GM12875 (cell line): ENCODE measurements around the gene KCNF1.

Experiments used
- H3K4me3 ChIP-seq: one replicate; pipeline ENCODE4 v1.5.1; 2011; ENCODE audit warnings: low read depth, low read length, control low read depth
- TF ChIP-seq, protein P1 (sequence below): IDR thresholded peaks from 2 replicates; pipeline ENCODE4 v1.5.1; 2011; ENCODE audit warnings: low read depth, mild to moderate bottlenecking, control low read depth, inconsistent platforms, low read length, moderate library complexity, borderline replicate concordance; ENCODE audit not compliant: insufficient read depth

KCNF1 gene

GRCh38 chr2:10876394-10876793 lies 35.3 kb upstream of the KCNF1 start:
- H3K4me3 ChIP-seq = no peak overlapping the region
- TF ChIP-seq, protein P1, sequence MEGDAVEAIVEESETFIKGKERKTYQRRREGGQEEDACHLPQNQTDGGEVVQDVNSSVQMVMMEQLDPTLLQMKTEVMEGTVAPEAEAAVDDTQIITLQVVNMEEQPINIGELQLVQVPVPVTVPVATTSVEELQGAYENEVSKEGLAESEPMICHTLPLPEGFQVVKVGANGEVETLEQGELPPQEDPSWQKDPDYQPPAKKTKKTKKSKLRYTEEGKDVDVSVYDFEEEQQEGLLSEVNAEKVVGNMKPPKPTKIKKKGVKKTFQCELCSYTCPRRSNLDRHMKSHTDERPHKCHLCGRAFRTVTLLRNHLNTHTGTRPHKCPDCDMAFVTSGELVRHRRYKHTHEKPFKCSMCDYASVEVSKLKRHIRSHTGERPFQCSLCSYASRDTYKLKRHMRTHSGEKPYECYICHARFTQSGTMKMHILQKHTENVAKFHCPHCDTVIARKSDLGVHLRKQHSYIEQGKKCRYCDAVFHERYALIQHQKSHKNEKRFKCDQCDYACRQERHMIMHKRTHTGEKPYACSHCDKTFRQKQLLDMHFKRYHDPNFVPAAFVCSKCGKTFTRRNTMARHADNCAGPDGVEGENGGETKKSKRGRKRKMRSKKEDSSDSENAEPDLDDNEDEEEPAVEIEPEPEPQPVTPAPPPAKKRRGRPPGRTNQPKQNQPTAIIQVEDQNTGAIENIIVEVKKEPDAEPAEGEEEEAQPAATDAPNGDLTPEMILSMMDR = no peak

DNA sequence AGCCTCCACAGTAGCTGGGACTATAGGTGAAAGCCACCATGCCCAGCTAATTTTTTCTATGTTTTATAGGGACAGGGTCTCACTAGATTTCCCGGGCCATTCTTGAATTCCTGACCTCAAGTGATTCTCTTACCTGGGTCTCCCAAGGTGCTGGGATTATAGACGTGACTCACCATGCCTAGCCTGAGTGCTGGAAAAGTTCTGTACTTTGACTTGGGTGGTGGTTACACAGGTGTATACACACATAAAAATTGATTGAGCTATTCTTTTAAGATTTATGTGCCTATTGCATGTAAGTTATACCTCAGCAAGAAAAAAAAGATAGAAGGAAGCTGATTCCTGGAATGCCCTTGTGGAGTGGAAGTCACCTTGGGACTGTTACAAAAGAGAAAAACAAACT lies 34.8 kb upstream of the KCNF1 start:
- TF ChIP-seq, protein P1 = no peak
- H3K4me3 ChIP-seq = no peak overlapping the region

DNA sequence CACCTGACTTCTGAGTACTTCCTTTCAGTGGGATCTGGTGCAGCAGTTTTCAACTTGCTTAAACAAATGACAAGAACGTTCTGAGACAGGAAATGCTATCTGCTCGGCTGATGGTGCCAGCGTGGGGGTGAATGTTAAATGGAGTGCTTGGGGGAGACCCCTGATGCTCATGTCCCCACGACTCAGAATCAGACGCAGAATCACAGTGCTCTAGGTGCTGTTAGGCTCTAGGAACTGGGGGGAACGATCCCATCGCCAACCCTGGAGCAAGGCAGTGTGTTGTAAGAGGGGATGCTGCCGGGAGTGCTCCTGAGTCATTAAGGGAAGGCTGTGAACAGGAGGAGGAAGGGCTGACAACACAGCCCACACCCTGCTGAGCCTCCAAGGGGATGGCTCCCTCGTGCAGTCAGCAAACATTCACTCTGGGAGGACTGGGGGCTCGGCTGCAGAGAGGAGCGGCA lies 34.1 kb upstream of the KCNF1 start:
- TF ChIP-seq, protein P1 = no peak
- no peak overlapping the region for H3K4me3 ChIP-seq

DNA sequence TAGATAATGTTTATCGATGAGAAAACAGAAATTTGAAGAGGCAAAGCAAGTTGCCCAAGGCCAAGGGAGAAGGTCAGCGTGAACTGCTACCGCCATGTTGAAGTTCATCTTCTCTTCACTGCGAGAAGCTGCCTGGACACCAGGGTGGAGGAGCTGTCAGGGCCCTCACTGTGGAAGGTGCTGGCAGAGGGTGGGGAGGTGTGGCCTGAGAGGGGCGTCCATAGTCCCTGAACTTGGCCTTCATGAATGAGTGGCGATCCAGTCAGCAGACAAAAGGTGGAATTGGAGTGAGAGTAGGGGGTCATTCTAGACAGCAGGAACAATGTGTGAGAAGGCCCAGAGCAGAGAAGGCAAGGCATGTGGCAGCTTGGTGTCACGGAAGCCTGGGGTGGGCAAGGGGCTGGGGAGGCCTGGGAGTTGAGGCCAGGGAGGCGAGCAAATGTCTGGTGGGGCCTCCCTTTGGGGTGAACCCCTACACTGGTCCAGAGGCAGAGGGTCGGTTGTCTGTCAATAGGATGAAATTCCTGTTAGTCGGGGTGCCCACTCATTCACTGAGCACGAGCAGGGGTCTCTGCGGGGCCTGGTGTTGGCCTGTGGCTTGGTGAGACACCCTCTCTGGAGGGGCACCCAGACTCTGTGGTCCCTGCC lies 33.3 kb upstream of the KCNF1 start:
- no peak overlapping the region for H3K4me3 ChIP-seq
- TF ChIP-seq, protein P1 = no peak

DNA sequence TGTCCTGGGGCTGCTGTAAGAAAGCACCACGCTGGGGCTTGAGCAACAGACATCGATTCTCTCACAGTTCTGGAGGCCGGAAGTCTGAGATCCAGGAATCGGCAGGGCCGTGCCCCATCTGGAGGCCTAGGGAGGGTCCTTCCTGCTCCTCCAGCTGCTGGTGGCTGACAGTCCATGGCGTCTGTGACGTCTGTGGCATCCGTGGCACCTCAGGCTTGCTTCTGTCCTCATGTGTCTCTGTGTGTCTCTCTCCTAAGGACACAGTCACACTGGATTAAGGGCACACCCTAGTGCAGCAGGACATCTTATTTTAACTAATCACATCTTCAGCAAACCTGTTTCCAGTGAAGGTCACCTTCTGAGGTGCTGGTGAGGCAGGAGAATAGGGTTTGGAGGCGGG lies 32.6 kb upstream of the KCNF1 start:
- no peak overlapping the region for H3K4me3 ChIP-seq
- TF ChIP-seq, protein P1 = no peak

DNA sequence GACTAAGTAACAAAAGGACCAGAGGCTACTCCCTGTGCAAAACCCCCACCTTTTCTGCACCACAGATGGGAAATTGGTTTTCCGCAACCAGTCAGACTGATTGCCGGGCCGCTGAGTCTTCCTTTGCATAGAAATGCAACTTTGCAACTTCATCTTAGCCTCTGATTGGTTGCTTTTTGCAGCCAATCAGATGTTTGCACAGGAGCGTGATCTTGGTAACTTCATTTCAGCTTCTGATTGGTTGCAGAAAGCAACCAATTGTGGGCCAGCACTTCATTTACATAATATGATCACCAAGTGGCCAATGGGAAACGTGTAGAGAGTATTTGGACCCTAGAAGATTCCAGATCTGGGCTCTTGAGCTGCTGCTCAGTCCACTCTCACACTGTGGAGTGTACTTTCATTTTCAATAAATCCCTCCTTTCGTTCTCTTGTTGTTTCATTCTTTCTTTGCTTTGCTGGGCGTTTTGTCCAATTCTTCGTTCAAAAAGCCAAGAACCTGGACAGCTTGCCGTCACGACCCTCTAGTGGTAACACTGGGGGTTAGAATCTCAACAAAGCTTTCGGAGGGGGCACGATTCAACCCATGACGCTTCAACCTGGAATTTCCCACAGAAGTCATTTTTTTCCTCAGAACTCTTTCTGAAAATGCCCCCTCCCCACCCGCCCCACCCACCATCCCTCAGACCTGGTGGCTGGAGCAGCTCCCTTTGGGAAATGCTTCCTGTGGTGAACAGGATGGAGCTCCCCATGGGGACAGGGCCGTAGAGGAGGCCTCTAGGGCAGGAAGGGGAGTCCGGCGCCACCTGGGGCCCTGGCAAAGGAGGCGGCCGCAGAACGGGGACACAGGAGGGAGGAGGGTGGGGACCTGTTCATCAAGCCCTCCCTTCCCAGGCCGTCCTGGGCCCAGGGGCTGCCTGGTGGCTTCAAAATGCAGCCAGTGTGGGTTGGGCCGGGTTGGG lies 31.8 kb upstream of the KCNF1 start:
- TF ChIP-seq, protein P1 = no peak
- no peak overlapping the region for H3K4me3 ChIP-seq
